H1 (cell line): ENCODE data around the gene DEFB125. TPM values are rescaled to one million over a fixed set of nuclear protein-coding genes. Genes with fewer than 3 reads are reported as not detected.

Source experiments
- BRCA1 ChIP-seq: IDR thresholded peaks from 2 replicates; pipeline ENCODE4 v1.6.1; 2012; ENCODE audit warnings: low read depth, low read length, improper control_type of control experiment
- CBX5 ChIP-seq: fragments of 300-800, 300-1000 bp; sonication (generic); IDR thresholded peaks from 2 replicates; pipeline ENCODE4 v1.7.1; 2016; ENCODE audit warnings: antibody characterized with exemption, low read length, low read depth
- CHD7 ChIP-seq: fragments of 300-600 bp; sonication (generic); IDR thresholded peaks from 2 replicates; pipeline ENCODE4 v1.7.1; 2012; ENCODE audit warnings: low read length, moderate library complexity, mild to moderate bottlenecking, inconsistent platforms; ENCODE audit not compliant: insufficient replicate concordance
- RAD21 ChIP-seq, 2 experiments: IDR thresholded peaks in 1 of 2; conservative IDR thresholded peaks in 1 of 2; 2 replicates each; pipeline ENCODE4 v1.6.1; 2011; ENCODE audit warnings: low read depth in 2 of 2, low read length in 2 of 2, improper control_type of control experiment in 1 of 2, inconsistent platforms in 1 of 2, mild to moderate bottlenecking in 1 of 2, moderate library complexity in 1 of 2
- polyA plus RNA-seq, 7 experiments: library from polyadenylated mRNA; depleted of rRNA in 3 of 7; stranded (reverse) in 5 of 7; unstranded in 2 of 7; fragments of >200 nt in 5 of 7; fragments of 200-250 nt in 2 of 7; gene quantifications; 1 replicate in 5 of 7; 2 replicates in 1 of 7; 4 replicates in 1 of 7; pipeline versions ENCODE4 v1.2.1 to v1.2.3, GENCODE V29; 2011 to 2013; ENCODE audit warnings: missing spikeins in 2 of 7, mixed read lengths in 2 of 7
- total RNA-seq: library from RNA; stranded (reverse); fragmentation: NEBNext Ultra II Directional; extraction: Animal tissue kit (Norgen Biotek cat#: 25700); gene quantifications from 2 replicates; pipeline ENCODE4 v1.2.1, GENCODE V29; 2021

DEFB125 gene
- total and polyA plus RNA-seq, 2 of the 8 experiments (the other 6 are each of a cell fraction or from before 2014, with no cell fraction given), result not detected

DNA sequence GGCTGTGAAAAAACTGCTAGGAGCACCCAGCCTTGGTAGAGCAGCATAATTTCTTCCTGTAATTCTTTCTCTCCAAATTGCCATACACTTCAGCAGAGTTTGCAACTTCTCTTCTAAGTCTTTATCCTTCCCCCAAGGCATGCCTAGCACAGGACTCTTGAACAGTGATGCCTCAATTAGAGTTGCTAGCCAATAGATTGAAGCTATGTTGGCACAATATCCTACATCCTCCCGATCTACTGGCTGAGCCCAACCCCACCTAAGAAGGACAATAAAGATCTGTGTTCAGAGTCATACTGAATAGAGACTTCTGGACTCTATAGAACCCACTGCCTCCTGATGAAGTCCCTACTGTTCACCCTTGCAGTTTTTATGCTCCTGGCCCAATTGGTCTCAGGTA lies 54.8 kb downstream of the DEFB125 start, which contains the start of gene DEFB126 (continued):
- TF ChIP-seq CHD7 (no peak), RAD21 (IDR thresholded peaks at IDR 0.05 in 1 of 2, conservative IDR thresholded peaks at IDR 0.05 in 1 of 2; ENCODE audit: low read depth in 2 of 2, low read length in 2 of 2) (no peak), BRCA1 (no peak), CBX5 (no peak)
